Thyroid gland (tissue), 4 donors: ENCODE results near the gene FOXO3.

Source experiments
- CTCF ChIP-seq, 6 experiments: fragments of 200-600 bp in 3 of 6; fragments of 450-650 bp in 3 of 6; sonication (generic) in 3 of 6; IDR thresholded peaks; one replicate each; pipeline ENCODE4 v1.5.1; 2016 to 2019; ENCODE audit warnings: antibody characterized with exemption in 6 of 6, mild to moderate bottlenecking in 2 of 6, inconsistent platforms in 1 of 6, moderate library complexity in 1 of 6
- POLR2A ChIP-seq, 2 donors: fragments of 450-650 bp; IDR thresholded peaks; one replicate each; pipeline ENCODE4 v1.6.1; 2017; ENCODE audit warnings: antibody characterized with exemption in 2 of 2, mild to moderate bottlenecking in 2 of 2, moderate library complexity in 1 of 2

- TF ChIP-seq CTCF (IDR thresholded peaks at IDR 0.05) (no peak), POLR2A (IDR thresholded peaks at IDR 0.05) (no peak)
Observed at GRCh38 chr6:108598305-108598863, 37.7 kb downstream of the FOXO3 start.
